ENCODE results near the gene NFIA. TPM values are rescaled to one million over a fixed set of nuclear protein-coding genes. Genes with fewer than 3 reads are reported as not detected.

NFIA gene
- total RNA-seq, 1 experiment from 2014 or later = 20.9 TPM

DNA sequence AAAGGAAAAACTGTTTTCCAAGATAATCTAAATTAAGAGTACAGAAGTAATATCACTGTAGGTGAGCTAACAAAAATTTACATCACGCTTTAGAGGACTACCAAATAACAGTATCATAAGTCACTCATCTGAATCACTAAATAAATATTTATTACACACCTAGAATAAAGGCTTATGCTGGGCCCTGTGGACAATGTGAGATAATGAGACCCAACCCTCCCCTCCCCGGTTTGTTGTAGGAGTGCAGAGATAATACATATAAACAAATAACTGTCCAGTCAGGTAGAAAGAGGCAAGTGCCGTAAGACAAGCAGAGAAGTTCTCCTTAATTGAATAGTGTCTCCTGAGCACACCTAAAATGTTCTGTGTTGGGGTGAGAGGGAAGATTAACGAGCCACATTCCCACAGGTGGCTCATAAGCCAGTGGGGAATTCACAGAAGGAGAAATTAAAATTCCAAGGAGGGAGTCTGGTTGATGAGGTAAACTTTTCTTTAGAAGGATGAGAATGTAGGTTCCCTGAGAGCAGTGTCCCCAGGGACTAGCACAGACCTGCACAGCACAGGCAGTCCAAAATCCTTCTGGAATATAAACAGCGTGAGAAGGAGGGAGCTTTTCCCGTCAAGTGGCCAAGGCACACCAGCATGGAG lies 241.4 kb downstream of the NFIA start:
- no peaks in the 10 kb centered on the region for H3K36me3 ChIP-seq (ENCODE audit: control insufficient read depth, insufficient read depth, low read length)
- no peak; the same call in 1 of the 2 replicates for ATAC-seq
- no peak for TF ChIP-seq CTCF (IDR thresholded peaks at IDR 0.05)
- TF ChIP-seq, protein P1, sequence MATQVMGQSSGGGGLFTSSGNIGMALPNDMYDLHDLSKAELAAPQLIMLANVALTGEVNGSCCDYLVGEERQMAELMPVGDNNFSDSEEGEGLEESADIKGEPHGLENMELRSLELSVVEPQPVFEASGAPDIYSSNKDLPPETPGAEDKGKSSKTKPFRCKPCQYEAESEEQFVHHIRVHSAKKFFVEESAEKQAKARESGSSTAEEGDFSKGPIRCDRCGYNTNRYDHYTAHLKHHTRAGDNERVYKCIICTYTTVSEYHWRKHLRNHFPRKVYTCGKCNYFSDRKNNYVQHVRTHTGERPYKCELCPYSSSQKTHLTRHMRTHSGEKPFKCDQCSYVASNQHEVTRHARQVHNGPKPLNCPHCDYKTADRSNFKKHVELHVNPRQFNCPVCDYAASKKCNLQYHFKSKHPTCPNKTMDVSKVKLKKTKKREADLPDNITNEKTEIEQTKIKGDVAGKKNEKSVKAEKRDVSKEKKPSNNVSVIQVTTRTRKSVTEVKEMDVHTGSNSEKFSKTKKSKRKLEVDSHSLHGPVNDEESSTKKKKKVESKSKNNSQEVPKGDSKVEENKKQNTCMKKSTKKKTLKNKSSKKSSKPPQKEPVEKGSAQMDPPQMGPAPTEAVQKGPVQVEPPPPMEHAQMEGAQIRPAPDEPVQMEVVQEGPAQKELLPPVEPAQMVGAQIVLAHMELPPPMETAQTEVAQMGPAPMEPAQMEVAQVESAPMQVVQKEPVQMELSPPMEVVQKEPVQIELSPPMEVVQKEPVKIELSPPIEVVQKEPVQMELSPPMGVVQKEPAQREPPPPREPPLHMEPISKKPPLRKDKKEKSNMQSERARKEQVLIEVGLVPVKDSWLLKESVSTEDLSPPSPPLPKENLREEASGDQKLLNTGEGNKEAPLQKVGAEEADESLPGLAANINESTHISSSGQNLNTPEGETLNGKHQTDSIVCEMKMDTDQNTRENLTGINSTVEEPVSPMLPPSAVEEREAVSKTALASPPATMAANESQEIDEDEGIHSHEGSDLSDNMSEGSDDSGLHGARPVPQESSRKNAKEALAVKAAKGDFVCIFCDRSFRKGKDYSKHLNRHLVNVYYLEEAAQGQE (IDR thresholded peaks at IDR 0.05; ENCODE audit: insufficient read depth in 1 of 2, low read depth in 2 of 2, low read length in 1 of 2) = no peak
- H3K27ac ChIP-seq (ENCODE audit: low read length) = no peak overlapping the region
- no TSS peak for BruUV-seq (replicated peaks)
- no peaks in the 10 kb centered on the region for H3K9me3 ChIP-seq (ENCODE audit: control insufficient read depth, insufficient read depth, low read depth, low read length)
- DNase-seq (ENCODE audit: low read depth, low spot score) = no peak
- no peaks in the 10 kb centered on the region for H3K27me3 ChIP-seq (ENCODE audit: control insufficient read depth, insufficient read depth, low read length)
- POLR2A ChIA-PET = no interaction called here
- CTCF ChIA-PET = no interaction called here
- H3K4me1 ChIP-seq (ENCODE audit: control insufficient read depth, insufficient read depth, low read length) = peaks cover 3% of the 10 kb centered on the region; the same call in 1 of the 2 replicates
- H3K4me3 ChIP-seq (ENCODE audit: low read depth in 2 of 2, low read length in 2 of 2) = no peak overlapping the region
- intact Hi-C loops (cut with micrococcal nuclease; ENCODE audit: unreplicated experiment) = no loop called here
- in situ Hi-C loops (cut with HindIII; ENCODE audit: low pct_unique_long_range_greater_than_20kb, low sequenced_read_pairs) = no loop called here

DNA sequence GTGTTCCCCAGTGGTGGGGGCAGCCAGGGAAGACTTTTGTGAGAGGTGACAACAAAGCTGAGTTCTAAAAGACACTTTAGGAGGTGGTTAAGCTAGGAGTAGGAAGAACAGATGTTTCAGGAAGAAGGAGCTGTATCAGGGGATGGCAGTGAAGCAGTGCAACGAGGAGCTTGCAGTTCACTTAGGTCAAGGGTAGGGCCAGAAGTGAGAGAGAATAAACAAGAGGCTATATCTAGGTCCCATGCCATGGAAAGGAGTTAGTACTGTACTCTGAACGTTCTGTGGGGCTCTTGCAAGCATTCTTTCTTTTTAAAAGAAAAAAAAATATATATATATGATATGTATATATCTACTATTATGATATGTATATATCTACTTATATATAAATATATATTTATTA lies 244.4 kb downstream of the NFIA start:
- CTCF ChIA-PET = no interaction called here
- in situ Hi-C loops (cut with HindIII; ENCODE audit: low pct_unique_long_range_greater_than_20kb, low sequenced_read_pairs) = no loop called here
- H3K9me3 ChIP-seq (ENCODE audit: control insufficient read depth, insufficient read depth, low read depth, low read length) = no peaks in the 10 kb centered on the region
- BruUV-seq (replicated peaks) = no TSS peak
- no peak for TF ChIP-seq SIN3A (IDR thresholded peaks at IDR 0.05; ENCODE audit: borderline replicate concordance, insufficient read depth, low read depth, low read length)
- no peak overlapping the region for H3K27ac ChIP-seq (ENCODE audit: low read length)
- H3K4me1 ChIP-seq (ENCODE audit: control insufficient read depth, insufficient read depth, low read length) = peaks cover 3% of the 10 kb centered on the region; the same call in 1 of the 2 replicates
- POLR2A ChIA-PET = no interaction called here
- ATAC-seq (no peak), DNase-seq (ENCODE audit: low read depth, low spot score) (no peak)
- no peaks in the 10 kb centered on the region for H3K36me3 ChIP-seq (ENCODE audit: control insufficient read depth, insufficient read depth, low read length)
- H3K27me3 ChIP-seq (ENCODE audit: control insufficient read depth, insufficient read depth, low read length) = no peaks in the 10 kb centered on the region
- intact Hi-C loops (cut with micrococcal nuclease; ENCODE audit: unreplicated experiment) = no loop called here
- H3K4me3 ChIP-seq (ENCODE audit: low read depth in 2 of 2, low read length in 2 of 2) = no peak overlapping the region

- DNase-seq (ENCODE audit: low read depth, low spot score) = no peak
- no peaks in the 10 kb centered on the region; the same call in 1 of the 2 replicates for H3K4me1 ChIP-seq (ENCODE audit: control insufficient read depth, insufficient read depth, low read length)
These were observed 245.1 kb downstream of the NFIA start for GRCh38 chr1:61327436-61327835.

More at GRCh38 chr1:61327436-61327835, 245.1 kb downstream of the NFIA start:
- Histone ChIP-seq H3K27me3 (ENCODE audit: control insufficient read depth, insufficient read depth, low read length) (no peaks in the 10 kb centered on the region), H3K9me3 (ENCODE audit: control insufficient read depth, insufficient read depth, low read depth, low read length) (no peaks in the 10 kb centered on the region), H3K36me3 (ENCODE audit: control insufficient read depth, insufficient read depth, low read length) (no peaks in the 10 kb centered on the region), H3K27ac (ENCODE audit: low read length) (no peak overlapping the region), H3K4me3 (ENCODE audit: low read depth in 2 of 2, low read length in 2 of 2) (no peak overlapping the region)
- TF ChIP-seq CTCF (IDR thresholded peaks at IDR 0.05) (no peak), SIN3A (IDR thresholded peaks at IDR 0.05; ENCODE audit: borderline replicate concordance, insufficient read depth, low read depth, low read length) (no peak), POLR2AphosphoS5 (IDR thresholded peaks at IDR 0.05; ENCODE audit: low read depth, low read length) (no peak), TCF7L2 (IDR thresholded peaks at IDR 0.05; ENCODE audit: low read depth, low read length) (no peak)
- TF ChIP-seq, protein P1 (IDR thresholded peaks at IDR 0.05; ENCODE audit: insufficient read depth in 1 of 2, low read depth in 2 of 2, low read length in 1 of 2) = no peak
- in situ Hi-C loops (cut with HindIII; ENCODE audit: low pct_unique_long_range_greater_than_20kb, low sequenced_read_pairs) (no loop called here), intact Hi-C loops (cut with micrococcal nuclease; ENCODE audit: unreplicated experiment) (no loop called here)
- POLR2A ChIA-PET = no interaction called here
- no peak for ATAC-seq
- BruUV-seq (replicated peaks) = no TSS peak
- CTCF ChIA-PET = no interaction called here

All from Panc1 (cell line).